HG03139 (cell line): ENCODE data around the gene LONRF2.
"Not testable (repeated sequence)": the region's sequence is repeated elsewhere in the genome, so short reads cannot be mapped to it uniquely, and the experiment has no call there.

ENCODE experiments used
- ATAC-seq: cut with Tn5 transposase; IDR thresholded peaks from one replicate; pipeline ENCODE4 v1.9.1; 2021; ENCODE audit not compliant: unreplicated experiment

The LONRF2 gene

GRCh38 chr2:100256416-100256815, 65.9 kb downstream of the LONRF2 start:
- ATAC-seq, result no peak

GRCh38 chr2:100254646-100255210, 67.6 kb downstream of the LONRF2 start:
- ATAC-seq, result no peak

GRCh38 chr2:100253786-100254185, 68.5 kb downstream of the LONRF2 start:
- no peak for ATAC-seq

GRCh38 chr2:100252811-100253698, 69.2 kb downstream of the LONRF2 start:
- ATAC-seq, result no peak

- no peak for ATAC-seq
Measured at GRCh38 chr2:100250645-100251044, 71.7 kb downstream of the LONRF2 start.

GRCh38 chr2:100248971-100249370, 73.3 kb downstream of the LONRF2 start:
- no peak for ATAC-seq

GRCh38 chr2:100248556-100248955, 73.7 kb downstream of the LONRF2 start:
- ATAC-seq, result not testable (repeated sequence)

GRCh38 chr2:100248044-100248330, 74.3 kb downstream of the LONRF2 start:
- peak; percentile 19 for ATAC-seq

- peak; percentile 72 for ATAC-seq
Measured at GRCh38 chr2:100247256-100248043, 74.9 kb downstream of the LONRF2 start.

- ATAC-seq, result no peak
Measured at GRCh38 chr2:100246163-100247145, 75.8 kb downstream of the LONRF2 start.

- ATAC-seq, result no peak
Measured at GRCh38 chr2:100245681-100246080, 76.6 kb downstream of the LONRF2 start.

- no peak for ATAC-seq
Measured at GRCh38 chr2:100244881-100245605, 77.3 kb downstream of the LONRF2 start.

GRCh38 chr2:100243631-100244030, 78.7 kb downstream of the LONRF2 start:
- no peak for ATAC-seq

- ATAC-seq, result no peak
Measured at GRCh38 chr2:100242891-100243619, 79.2 kb downstream of the LONRF2 start.

- ATAC-seq, result no peak
Measured at GRCh38 chr2:100242476-100242875, 79.8 kb downstream of the LONRF2 start.

- ATAC-seq, result no peak
Measured at GRCh38 chr2:100241236-100241635, 81.1 kb downstream of the LONRF2 start.

GRCh38 chr2:100240386-100240785, 81.9 kb downstream of the LONRF2 start:
- no peak for ATAC-seq

GRCh38 chr2:100239486-100240210, 82.7 kb downstream of the LONRF2 start:
- no peak for ATAC-seq

GRCh38 chr2:100238471-100238870, 83.8 kb downstream of the LONRF2 start:
- no peak for ATAC-seq
